SK-N-SH treated with all-trans-retinoic acid at 6 μM for 48 hours (cell line): ENCODE data around the gene DIP2C.

Experiments used
- CSDC2 ChIP-seq: fragments of 250-450 bp; sonication (Bioruptor Pico); IDR thresholded peaks from 2 replicates; pipeline ENCODE4 v1.5.0; 2020; ENCODE audit warnings: mild to moderate bottlenecking, moderate library complexity
- ESRRG ChIP-seq: fragments of 250-450 bp; sonication (Bioruptor Pico); IDR thresholded peaks from 2 replicates; pipeline ENCODE4 v1.6.1; 2021; ENCODE audit warnings: mild to moderate bottlenecking
- GLIS3 ChIP-seq: fragments of 250-450 bp; sonication (Bioruptor Pico); IDR thresholded peaks from 2 replicates; pipeline ENCODE4 v1.5.0; 2020; ENCODE audit warnings: mild to moderate bottlenecking, moderate library complexity
- RARB ChIP-seq: fragments of 250-450 bp; sonication (Bioruptor Pico); IDR thresholded peaks from 2 replicates; pipeline ENCODE4 v1.8.0; 2021; ENCODE audit warnings: mild to moderate bottlenecking, moderate library complexity
- ZFP30 ChIP-seq: fragments of 450-650 bp; formaldehyde crosslinking; IDR thresholded peaks from 2 replicates; pipeline ENCODE4 v1.5.0; 2022; ENCODE audit warnings: mild to moderate bottlenecking, moderate library complexity
- ZNF70 ChIP-seq: fragments of 450-650 bp; formaldehyde crosslinking; IDR thresholded peaks from 2 replicates; pipeline ENCODE4 v1.5.0; 2020; ENCODE audit warnings: mild to moderate bottlenecking, moderate library complexity
- ZNF8 ChIP-seq: fragments of 450-650 bp; formaldehyde crosslinking; IDR thresholded peaks from 2 replicates; pipeline ENCODE4 v1.5.0; 2020; ENCODE audit warnings: mild to moderate bottlenecking, moderate library complexity
- TF ChIP-seq, protein P1 (sequence below): fragments of 250-450 bp; sonication (Bioruptor Pico); IDR thresholded peaks from 2 replicates; pipeline ENCODE4 v1.5.0; 2020; ENCODE audit warnings: mild to moderate bottlenecking, moderate library complexity
- TF ChIP-seq, protein P2 (sequence below): fragments of 250-450 bp; sonication (Bioruptor Pico); IDR thresholded peaks from 2 replicates; pipeline ENCODE4 v1.8.0; 2020; ENCODE audit warnings: mild to moderate bottlenecking, moderate library complexity, borderline replicate concordance
- TF ChIP-seq, protein P3 (sequence below): fragments of 250-450 bp; sonication (Bioruptor Pico); IDR thresholded peaks from 2 replicates; pipeline ENCODE4 v1.5.1; 2020; ENCODE audit warnings: low read depth, mild to moderate bottlenecking, moderate library complexity

DNA sequence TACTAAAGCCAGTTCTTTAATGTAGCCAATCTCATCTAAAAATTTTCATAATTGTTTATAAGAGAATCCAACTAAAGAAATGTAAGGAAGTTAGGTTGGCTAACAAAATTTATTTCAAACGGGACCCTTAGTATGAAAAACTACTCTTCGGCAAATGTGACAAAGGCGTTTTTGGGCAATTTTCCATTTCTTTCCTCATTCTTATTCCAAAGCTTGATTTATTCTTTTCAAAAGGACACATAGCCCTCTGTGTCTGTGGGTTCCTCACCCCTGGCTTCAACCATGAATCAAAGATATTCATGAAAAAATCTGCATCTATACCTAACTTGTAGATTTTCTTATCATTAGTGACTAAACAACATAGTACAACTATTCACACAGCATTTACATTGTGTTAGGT, 358.3 kb downstream of the DIP2C start:
- TF ChIP-seq, protein P1, sequence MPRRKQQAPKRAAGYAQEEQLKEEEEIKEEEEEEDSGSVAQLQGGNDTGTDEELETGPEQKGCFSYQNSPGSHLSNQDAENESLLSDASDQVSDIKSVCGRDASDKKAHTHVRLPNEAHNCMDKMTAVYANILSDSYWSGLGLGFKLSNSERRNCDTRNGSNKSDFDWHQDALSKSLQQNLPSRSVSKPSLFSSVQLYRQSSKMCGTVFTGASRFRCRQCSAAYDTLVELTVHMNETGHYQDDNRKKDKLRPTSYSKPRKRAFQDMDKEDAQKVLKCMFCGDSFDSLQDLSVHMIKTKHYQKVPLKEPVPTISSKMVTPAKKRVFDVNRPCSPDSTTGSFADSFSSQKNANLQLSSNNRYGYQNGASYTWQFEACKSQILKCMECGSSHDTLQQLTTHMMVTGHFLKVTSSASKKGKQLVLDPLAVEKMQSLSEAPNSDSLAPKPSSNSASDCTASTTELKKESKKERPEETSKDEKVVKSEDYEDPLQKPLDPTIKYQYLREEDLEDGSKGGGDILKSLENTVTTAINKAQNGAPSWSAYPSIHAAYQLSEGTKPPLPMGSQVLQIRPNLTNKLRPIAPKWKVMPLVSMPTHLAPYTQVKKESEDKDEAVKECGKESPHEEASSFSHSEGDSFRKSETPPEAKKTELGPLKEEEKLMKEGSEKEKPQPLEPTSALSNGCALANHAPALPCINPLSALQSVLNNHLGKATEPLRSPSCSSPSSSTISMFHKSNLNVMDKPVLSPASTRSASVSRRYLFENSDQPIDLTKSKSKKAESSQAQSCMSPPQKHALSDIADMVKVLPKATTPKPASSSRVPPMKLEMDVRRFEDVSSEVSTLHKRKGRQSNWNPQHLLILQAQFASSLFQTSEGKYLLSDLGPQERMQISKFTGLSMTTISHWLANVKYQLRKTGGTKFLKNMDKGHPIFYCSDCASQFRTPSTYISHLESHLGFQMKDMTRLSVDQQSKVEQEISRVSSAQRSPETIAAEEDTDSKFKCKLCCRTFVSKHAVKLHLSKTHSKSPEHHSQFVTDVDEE, result no peak
- TF ChIP-seq, protein P2, sequence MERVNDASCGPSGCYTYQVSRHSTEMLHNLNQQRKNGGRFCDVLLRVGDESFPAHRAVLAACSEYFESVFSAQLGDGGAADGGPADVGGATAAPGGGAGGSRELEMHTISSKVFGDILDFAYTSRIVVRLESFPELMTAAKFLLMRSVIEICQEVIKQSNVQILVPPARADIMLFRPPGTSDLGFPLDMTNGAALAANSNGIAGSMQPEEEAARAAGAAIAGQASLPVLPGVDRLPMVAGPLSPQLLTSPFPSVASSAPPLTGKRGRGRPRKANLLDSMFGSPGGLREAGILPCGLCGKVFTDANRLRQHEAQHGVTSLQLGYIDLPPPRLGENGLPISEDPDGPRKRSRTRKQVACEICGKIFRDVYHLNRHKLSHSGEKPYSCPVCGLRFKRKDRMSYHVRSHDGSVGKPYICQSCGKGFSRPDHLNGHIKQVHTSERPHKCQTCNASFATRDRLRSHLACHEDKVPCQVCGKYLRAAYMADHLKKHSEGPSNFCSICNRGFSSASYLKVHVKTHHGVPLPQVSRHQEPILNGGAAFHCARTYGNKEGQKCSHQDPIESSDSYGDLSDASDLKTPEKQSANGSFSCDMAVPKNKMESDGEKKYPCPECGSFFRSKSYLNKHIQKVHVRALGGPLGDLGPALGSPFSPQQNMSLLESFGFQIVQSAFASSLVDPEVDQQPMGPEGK, result no peak
- TF ChIP-seq, protein P3, sequence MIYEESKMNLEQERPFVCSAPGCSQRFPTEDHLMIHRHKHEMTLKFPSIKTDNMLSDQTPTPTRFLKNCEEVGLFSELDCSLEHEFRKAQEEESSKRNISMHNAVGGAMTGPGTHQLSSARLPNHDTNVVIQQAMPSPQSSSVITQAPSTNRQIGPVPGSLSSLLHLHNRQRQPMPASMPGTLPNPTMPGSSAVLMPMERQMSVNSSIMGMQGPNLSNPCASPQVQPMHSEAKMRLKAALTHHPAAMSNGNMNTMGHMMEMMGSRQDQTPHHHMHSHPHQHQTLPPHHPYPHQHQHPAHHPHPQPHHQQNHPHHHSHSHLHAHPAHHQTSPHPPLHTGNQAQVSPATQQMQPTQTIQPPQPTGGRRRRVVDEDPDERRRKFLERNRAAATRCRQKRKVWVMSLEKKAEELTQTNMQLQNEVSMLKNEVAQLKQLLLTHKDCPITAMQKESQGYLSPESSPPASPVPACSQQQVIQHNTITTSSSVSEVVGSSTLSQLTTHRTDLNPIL (CRISPR knock-in tag), result no peak
- TF ChIP-seq RARB (CRISPR knock-in tag) (no peak), ESRRG (CRISPR knock-in tag) (no peak), ZFP30 (CRISPR knock-in tag) (no peak), ZNF70 (CRISPR knock-in tag) (no peak), GLIS3 (CRISPR knock-in tag) (no peak), CSDC2 (CRISPR knock-in tag) (no peak), ZNF8 (CRISPR knock-in tag) (no peak)
